IPS DF 4.7 (cell line): Measurements from ENCODE around the gene ZBTB20.
"Not testable (repeated sequence)": the region's sequence is repeated elsewhere in the genome, so short reads cannot be mapped to it uniquely, and the experiment has no call there.

Source experiments
- DNase-seq: peaks from one replicate; pipeline ENCODE4 v3.0.0-alpha.2; 2013; ENCODE audit warnings: low spot score; ENCODE audit errors: extremely low read depth

Gene ZBTB20

GRCh38 chr3:115146418-115147328 lies at the start of gene ZBTB20:
TSS of gene ZBTB20 (minus strand) at chr3:115147288.
- DNase-seq = no peak

- DNase-seq = no peak
Observed at GRCh38 chr3:115194476-115194875, 47.4 kb upstream of the ZBTB20 start.

GRCh38 chr3:115190747-115191146 lies 43.7 kb upstream of the ZBTB20 start:
- no peak for DNase-seq

- DNase-seq = no peak
Observed at GRCh38 chr3:115187149-115187757, 40.2 kb upstream of the ZBTB20 start.

- no peak for DNase-seq
Observed at GRCh38 chr3:115186351-115187148, 39.5 kb upstream of the ZBTB20 start.

GRCh38 chr3:115184859-115185572 lies 37.9 kb upstream of the ZBTB20 start:
- DNase-seq = not testable (repeated sequence)

- not testable (repeated sequence) for DNase-seq
Observed at GRCh38 chr3:115178930-115179329, 31.8 kb upstream of the ZBTB20 start.

- DNase-seq = no peak
Observed at GRCh38 chr3:115169808-115170207, 22.7 kb upstream of the ZBTB20 start.

- DNase-seq = no peak
Observed at GRCh38 chr3:115165701-115166100, 18.6 kb upstream of the ZBTB20 start.

- no peak for DNase-seq
Observed at GRCh38 chr3:115165266-115165665, 18.2 kb upstream of the ZBTB20 start.

- DNase-seq = no peak
Observed at GRCh38 chr3:115164374-115165221, 17.5 kb upstream of the ZBTB20 start.

- no peak for DNase-seq
Observed at GRCh38 chr3:115162759-115163158, 15.7 kb upstream of the ZBTB20 start.

- DNase-seq = no peak
Observed at GRCh38 chr3:115161866-115162265, 14.8 kb upstream of the ZBTB20 start.

- DNase-seq = no peak
Observed at GRCh38 chr3:115161168-115161834, 14.2 kb upstream of the ZBTB20 start.

- DNase-seq = no peak
Observed at GRCh38 chr3:115160295-115160694, 13.2 kb upstream of the ZBTB20 start.

GRCh38 chr3:115156046-115156654 lies 9.1 kb upstream of the ZBTB20 start:
- no peak for DNase-seq

- DNase-seq = no peak
Observed at GRCh38 chr3:115154611-115155010, 7.5 kb upstream of the ZBTB20 start.

GRCh38 chr3:115151921-115152320 lies 4.8 kb upstream of the ZBTB20 start:
- DNase-seq = no peak

- DNase-seq = no peak
Observed at GRCh38 chr3:115148142-115148790, 1.2 kb upstream of the ZBTB20 start.
